WI38 (cell line): ENCODE data around the gene DISC1.

Experiments used
- H3K4me3 ChIP-seq: 2 replicates; pipeline ENCODE4 v1.5.1; 2011; ENCODE audit warnings: low read depth, mild to moderate bottlenecking, control low read depth, low read length
- TF ChIP-seq, protein P1 (sequence below): IDR thresholded peaks from 2 replicates; pipeline ENCODE4 v1.5.1; 2012; ENCODE audit warnings: low read depth, mild to moderate bottlenecking, control low read depth, low read length

Gene DISC1

DNA sequence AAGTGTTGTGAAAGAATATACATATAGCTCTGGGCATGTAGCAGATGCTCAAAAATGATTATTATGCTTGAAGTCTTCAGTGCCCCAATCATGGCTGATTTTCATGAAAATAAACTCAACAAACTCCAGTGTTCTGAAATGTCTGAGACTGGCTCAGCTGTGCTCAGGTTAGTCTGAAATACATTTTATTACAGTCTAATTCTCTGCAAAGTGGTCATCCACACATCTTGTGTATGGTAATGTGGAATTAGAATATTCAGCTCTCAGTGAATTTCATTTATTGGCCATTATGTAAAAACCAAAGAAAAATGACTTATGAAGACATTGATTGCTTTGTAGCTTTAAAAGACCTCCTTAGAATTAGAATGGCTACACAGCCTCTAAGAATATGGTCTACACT, 109.9 kb downstream of the DISC1 start:
- TF ChIP-seq, protein P1, sequence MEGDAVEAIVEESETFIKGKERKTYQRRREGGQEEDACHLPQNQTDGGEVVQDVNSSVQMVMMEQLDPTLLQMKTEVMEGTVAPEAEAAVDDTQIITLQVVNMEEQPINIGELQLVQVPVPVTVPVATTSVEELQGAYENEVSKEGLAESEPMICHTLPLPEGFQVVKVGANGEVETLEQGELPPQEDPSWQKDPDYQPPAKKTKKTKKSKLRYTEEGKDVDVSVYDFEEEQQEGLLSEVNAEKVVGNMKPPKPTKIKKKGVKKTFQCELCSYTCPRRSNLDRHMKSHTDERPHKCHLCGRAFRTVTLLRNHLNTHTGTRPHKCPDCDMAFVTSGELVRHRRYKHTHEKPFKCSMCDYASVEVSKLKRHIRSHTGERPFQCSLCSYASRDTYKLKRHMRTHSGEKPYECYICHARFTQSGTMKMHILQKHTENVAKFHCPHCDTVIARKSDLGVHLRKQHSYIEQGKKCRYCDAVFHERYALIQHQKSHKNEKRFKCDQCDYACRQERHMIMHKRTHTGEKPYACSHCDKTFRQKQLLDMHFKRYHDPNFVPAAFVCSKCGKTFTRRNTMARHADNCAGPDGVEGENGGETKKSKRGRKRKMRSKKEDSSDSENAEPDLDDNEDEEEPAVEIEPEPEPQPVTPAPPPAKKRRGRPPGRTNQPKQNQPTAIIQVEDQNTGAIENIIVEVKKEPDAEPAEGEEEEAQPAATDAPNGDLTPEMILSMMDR = no peak
- H3K4me3 ChIP-seq = no peak overlapping the region

- TF ChIP-seq, protein P1 = no peak
- H3K4me3 ChIP-seq = no peak overlapping the region
These were observed 112.0 kb downstream of the DISC1 start for GRCh38 chr1:231738554-231738953.

GRCh38 chr1:231743966-231744365, 117.4 kb downstream of the DISC1 start:
- H3K4me3 ChIP-seq = no peak overlapping the region
- TF ChIP-seq, protein P1 = no peak

GRCh38 chr1:231748760-231749415, 122.3 kb downstream of the DISC1 start:
- TF ChIP-seq, protein P1 = no peak
- H3K4me3 ChIP-seq = no peak overlapping the region

DNA sequence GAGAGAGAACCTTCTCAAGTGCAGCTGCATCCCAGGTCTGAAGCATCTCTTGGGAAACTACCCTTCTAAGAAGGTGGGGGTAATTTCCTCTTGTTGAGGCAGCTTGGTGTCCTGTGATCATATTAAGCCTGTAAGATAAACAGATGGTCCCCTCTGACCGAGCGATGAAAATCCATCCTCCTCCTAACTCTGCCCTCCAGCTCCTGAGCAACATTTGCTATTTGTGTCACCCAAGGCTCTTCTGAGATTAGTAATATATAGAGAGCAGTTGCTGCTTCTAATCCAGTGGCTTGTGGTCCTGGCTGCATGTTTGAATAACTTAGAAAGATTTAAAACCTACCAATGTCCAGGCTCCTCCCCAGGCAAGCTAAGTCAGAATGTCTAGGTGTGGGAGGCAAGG, 123.7 kb downstream of the DISC1 start:
- TF ChIP-seq, protein P1 = no peak

GRCh38 chr1:231750818-231751362, 124.3 kb downstream of the DISC1 start:
- no peak overlapping the region for H3K4me3 ChIP-seq
- TF ChIP-seq, protein P1 = no peak

More for the DNA sequence above, 123.7 kb downstream of the DISC1 start:
- H3K4me3 ChIP-seq = no peak overlapping the region

GRCh38 chr1:231751415-231751814, 124.8 kb downstream of the DISC1 start:
- TF ChIP-seq, protein P1 = no peak
- H3K4me3 ChIP-seq = no peak overlapping the region
